ENCODE data around the gene ACSS1.

ACSS1 gene

DNA sequence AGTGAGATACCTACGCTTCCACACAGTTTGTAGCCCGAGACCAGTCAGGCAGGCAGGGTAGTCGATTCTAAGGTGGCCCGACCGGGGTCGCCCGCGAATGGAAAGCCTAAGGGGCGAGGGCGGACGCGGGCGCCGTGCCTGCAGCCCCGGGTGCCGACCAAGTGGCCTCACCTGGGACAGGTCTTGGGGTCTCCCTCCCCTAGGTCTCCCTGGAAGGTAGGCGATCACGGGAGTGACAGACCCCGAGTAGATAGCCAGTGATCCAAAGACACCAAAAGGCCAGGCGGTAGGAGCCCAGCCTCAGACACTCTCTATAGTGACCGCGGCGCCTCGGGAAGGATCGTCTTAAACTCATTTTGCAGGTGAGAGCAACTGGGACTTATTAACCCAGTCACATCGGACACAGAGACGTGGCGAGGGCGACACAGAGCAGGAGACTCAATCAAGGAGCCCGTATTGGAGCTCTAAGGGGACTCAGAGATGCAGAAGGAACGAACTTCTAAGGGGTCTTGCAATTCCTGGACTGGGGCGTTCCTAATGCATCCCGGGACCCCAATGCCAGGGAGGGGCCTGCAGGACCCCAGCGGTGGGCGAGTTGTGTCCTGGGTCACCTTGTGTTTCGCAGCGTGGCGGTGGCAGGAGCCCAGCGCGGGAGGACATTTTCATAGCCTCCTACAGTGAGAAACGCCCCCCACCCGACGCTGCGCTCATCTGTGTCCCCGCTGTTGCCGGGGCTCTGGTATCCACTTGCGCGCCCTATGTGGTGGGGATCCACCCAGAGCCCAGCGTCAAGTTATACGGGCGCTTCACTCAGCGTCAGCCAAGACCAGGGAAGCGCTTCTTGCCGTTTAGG lies 26.1 kb upstream of the ACSS1 start:
- H3K4me3 ChIP-seq (ENCODE audit: low read depth, low read length): no peak overlapping the region
- no peak for DNase-seq (ENCODE audit: low read depth)
- TF ChIP-seq, protein P1, sequence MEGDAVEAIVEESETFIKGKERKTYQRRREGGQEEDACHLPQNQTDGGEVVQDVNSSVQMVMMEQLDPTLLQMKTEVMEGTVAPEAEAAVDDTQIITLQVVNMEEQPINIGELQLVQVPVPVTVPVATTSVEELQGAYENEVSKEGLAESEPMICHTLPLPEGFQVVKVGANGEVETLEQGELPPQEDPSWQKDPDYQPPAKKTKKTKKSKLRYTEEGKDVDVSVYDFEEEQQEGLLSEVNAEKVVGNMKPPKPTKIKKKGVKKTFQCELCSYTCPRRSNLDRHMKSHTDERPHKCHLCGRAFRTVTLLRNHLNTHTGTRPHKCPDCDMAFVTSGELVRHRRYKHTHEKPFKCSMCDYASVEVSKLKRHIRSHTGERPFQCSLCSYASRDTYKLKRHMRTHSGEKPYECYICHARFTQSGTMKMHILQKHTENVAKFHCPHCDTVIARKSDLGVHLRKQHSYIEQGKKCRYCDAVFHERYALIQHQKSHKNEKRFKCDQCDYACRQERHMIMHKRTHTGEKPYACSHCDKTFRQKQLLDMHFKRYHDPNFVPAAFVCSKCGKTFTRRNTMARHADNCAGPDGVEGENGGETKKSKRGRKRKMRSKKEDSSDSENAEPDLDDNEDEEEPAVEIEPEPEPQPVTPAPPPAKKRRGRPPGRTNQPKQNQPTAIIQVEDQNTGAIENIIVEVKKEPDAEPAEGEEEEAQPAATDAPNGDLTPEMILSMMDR (IDR thresholded peaks at IDR 0.05; ENCODE audit: low read depth, low read length, missing control alignments): peak; percentile 10

DNA sequence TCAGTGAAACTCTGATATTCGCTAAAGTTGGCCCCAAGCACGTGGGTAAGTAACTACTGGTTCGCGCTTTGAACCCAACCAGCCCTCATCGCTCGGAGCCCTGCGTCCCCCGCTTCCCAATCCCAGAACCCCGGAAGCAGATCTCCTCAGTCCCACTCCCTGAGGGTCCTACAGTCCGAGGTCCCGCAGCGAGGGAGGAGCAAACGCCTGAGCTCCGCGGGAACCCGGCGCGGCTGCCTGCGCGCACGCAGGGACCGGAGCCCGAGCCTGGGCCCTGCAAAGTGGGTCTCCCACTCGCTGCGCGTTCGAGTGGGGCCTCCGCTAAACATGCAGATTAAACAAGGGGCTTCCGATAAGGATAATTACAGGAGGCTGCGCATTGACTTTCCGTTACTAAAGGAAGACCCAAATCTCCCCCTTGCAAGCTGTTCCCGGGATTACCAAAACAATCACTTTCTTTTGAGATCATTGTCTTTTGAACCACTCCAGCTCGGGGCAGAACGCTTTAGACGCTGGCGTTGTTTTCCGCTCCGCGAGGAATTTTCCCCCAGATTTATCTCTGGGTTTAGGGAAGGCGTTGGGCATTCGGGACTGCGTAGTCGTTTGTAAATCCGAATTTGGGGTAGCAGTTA lies 25.3 kb upstream of the ACSS1 start:
- no peak overlapping the region for H3K4me3 ChIP-seq (ENCODE audit: low read depth, low read length)
- DNase-seq (ENCODE audit: low read depth): no peak
- TF ChIP-seq, protein P1 (IDR thresholded peaks at IDR 0.05; ENCODE audit: low read depth, low read length, missing control alignments): no peak

DNA sequence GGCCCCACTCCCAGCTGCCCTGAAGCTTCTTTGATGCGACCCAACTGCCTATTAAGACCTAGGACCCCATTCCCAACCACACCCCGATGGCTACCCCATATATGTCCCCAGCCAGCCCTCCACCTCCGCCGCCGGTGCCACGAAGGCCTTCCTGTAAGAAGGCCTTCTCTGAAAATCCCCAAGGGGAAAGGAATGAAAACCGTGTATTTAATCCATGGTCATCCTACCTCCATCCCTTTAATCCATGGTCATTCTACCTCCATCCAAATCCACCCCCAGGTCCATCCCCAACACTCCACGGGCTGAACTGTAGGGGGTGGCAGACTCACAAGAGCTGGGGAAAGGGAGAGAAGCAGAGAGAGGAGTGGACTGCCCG lies 24.5 kb upstream of the ACSS1 start:
- no peak for DNase-seq (ENCODE audit: low read depth)
- no peak overlapping the region for H3K4me3 ChIP-seq (ENCODE audit: low read depth, low read length)
- TF ChIP-seq, protein P1 (IDR thresholded peaks at IDR 0.05; ENCODE audit: low read depth, low read length, missing control alignments): no peak

DNA sequence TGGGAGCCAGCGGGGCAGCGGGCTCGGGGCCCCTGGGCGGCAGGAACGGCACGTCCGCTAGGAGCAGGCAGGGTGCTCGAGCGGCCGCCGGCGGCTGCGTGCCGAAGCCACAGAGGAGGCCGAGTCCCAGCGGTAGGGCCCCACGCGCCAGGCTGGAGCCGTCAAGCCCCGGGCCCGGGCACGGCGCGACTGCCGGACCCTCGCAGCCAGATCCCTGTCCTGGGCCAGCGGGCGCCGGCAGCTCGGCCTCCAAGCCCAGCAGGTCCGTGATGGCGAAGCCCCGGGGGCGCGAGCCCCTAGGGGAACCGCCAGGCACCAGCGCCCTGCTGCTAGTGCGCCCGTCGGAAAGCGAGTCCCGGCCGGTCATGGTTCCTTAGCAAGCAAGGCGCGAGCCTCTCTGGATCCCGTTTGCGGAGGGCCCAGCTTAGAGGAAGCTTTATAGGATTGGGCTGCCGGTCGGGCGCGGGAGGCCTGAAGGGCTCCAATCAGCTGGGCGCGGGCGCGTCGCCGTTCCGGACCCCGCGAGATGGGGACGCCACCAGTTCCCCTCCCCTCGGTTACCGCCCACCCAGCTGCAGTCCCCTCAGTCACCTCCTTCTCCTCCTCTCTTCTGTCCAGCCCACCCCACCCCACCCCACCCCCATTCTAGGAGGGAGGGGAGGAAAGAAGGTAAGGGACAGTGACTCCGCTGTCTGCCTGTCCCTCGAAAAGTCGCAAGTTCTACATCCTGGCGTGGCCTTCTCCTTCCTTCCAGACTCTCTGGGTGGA lies 24.0 kb upstream of the ACSS1 start, which contains the start of gene VSX1:
Gene VSX1, minus strand, starts transcription at position 412 of the 768 bp plus-strand sequence. Its CDS starts 45 bp downstream, at position 367.
- H3K4me3 ChIP-seq (ENCODE audit: low read depth, low read length): no peak within 1 kb of the TSS
- no peak for DNase-seq (ENCODE audit: low read depth)
- TF ChIP-seq, protein P1 (IDR thresholded peaks at IDR 0.05; ENCODE audit: low read depth, low read length, missing control alignments): no peak

DNA sequence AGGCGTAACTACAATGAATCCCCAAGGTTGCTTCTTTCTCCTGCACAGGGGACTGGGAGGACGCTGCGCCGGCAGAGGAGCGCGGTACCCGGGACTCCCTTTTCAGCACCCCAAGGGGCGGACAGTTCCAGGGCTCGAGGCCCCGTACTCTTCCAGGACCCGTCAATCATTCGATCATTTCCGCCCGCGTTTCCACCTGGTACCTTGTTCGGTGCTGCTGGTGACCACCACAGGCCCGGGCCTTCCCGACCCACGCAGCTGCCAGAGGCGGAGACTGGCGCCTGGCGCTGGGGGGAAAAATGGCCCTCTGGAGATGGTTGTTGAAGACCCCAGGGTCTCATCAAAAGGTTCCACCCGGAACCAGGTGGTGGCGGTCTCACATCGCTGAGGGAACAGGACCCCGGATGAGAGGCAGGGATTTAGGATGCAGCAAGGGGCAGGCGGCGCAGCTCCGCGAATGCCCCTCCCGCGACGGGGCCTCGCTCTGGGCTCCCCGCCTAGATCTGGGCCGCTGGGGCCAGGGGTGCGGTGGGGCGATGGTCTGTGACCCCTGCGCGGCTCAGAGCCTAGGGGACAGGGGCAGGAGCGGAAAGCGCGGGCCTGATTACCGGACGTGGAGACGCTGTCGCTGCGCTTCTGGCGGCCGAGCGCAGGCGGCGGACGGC lies 23.3 kb upstream of the ACSS1 start:
- H3K4me3 ChIP-seq (ENCODE audit: low read depth, low read length): no peak overlapping the region
- no peak for DNase-seq (ENCODE audit: low read depth)
- TF ChIP-seq, protein P1 (IDR thresholded peaks at IDR 0.05; ENCODE audit: low read depth, low read length, missing control alignments): no peak

DNA sequence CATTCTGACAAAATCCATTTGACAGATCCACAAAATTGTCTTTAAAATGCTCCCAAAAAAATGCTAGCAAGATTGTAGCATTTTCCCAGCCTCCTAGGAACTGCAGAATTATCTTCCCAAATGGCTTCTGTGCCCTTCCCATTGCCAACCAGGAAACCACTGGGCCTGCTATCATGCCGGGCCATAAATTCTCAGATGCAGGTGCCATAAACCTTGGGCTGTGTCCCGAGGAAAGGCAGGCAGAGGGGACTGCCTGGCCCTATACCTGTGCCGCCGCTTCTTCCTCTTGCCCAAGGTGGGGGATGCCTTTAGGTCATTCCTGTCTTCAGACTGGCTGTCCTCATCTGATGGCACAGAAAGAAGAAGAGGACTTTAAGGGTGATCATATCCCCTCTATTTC lies 21.2 kb upstream of the ACSS1 start:
- H3K4me3 ChIP-seq (ENCODE audit: low read depth, low read length): no peak overlapping the region
- DNase-seq (ENCODE audit: low read depth): no peak
- TF ChIP-seq, protein P1 (IDR thresholded peaks at IDR 0.05; ENCODE audit: low read depth, low read length, missing control alignments): no peak
